ENCODE data around the gene GCN1. TPM values are rescaled to one million over a fixed set of nuclear protein-coding genes. Genes with fewer than 3 reads are reported as not detected.
"Not testable (repeated sequence)": the region's sequence is repeated elsewhere in the genome, so short reads cannot be mapped to it uniquely, and the experiment has no call there.

The GCN1 gene
- total RNA-seq, 3 donors from 2014 or later, result 74.6 to 108 (median 76.7) TPM

DNA sequence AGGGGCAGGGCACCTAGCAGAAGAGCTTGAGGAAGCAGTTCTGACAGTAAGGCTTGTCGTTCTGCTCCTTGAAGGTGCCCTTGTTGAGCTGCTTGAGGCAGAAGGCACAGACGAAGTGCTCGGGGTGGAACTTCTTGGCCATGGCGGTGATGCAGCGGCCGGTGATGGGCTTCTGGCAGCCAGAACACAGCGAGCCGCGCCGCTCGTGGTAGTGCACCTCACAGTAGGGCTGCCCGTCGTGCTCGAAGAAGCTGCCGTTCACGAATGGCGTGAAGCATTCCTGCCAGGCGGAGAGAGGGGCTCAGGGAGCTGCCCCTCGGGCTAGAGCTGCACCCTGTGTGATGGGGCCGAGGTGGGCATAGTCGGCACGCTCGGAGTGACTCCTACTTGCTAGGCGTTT, 17.8 kb upstream of the GCN1 start:
- TF ChIP-seq, protein P1, sequence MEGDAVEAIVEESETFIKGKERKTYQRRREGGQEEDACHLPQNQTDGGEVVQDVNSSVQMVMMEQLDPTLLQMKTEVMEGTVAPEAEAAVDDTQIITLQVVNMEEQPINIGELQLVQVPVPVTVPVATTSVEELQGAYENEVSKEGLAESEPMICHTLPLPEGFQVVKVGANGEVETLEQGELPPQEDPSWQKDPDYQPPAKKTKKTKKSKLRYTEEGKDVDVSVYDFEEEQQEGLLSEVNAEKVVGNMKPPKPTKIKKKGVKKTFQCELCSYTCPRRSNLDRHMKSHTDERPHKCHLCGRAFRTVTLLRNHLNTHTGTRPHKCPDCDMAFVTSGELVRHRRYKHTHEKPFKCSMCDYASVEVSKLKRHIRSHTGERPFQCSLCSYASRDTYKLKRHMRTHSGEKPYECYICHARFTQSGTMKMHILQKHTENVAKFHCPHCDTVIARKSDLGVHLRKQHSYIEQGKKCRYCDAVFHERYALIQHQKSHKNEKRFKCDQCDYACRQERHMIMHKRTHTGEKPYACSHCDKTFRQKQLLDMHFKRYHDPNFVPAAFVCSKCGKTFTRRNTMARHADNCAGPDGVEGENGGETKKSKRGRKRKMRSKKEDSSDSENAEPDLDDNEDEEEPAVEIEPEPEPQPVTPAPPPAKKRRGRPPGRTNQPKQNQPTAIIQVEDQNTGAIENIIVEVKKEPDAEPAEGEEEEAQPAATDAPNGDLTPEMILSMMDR (IDR thresholded peaks at IDR 0.05), result no peak
- Histone ChIP-seq H3K4me3 (no peak overlapping the region), H3K9me3 (no peaks in the 10 kb centered on the region), H3K4me1 (ENCODE audit: low read depth) (peaks cover 16% of the 10 kb centered on the region), H3K36me3 (ENCODE audit: low read depth) (no peaks in the 10 kb centered on the region)
- intact Hi-C loops (cut with DNase I, micrococcal nuclease), result no loop called here
- DNase-seq (peak in 1 of 3 donors; percentile 41), ATAC-seq (no peak)

DNA sequence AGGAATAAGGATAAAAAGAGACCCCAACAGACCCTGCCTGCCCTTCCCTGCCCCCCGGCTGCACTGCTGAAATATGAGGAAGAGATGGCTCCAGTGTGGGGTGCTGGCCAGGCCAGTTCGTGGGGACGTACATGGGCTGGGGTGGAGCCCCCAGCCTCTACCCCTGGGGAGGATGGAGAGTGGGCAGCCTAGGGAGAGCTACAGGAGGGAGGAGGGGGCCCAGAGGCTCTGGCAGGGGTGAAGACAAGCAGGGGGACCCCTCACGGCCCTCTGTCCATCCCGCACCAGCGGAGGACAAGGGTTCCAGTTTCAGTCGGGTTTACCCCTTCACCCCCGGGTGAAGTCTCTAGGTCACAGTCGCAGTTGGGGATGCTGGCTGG, 17.4 kb upstream of the GCN1 start:
- H3K9me3 ChIP-seq, result no peaks in the 10 kb centered on the region
- TF ChIP-seq, protein P1 (IDR thresholded peaks at IDR 0.05), result no peak
- ATAC-seq (no peak), DNase-seq (peak in 1 of 3 donors; percentile 33)
- no peaks in the 10 kb centered on the region for H3K36me3 ChIP-seq (ENCODE audit: low read depth)
- no peak overlapping the region for H3K4me3 ChIP-seq
- intact Hi-C loops (cut with DNase I, micrococcal nuclease), result no loop called here
- peaks cover 16% of the 10 kb centered on the region for H3K4me1 ChIP-seq (ENCODE audit: low read depth)

DNA sequence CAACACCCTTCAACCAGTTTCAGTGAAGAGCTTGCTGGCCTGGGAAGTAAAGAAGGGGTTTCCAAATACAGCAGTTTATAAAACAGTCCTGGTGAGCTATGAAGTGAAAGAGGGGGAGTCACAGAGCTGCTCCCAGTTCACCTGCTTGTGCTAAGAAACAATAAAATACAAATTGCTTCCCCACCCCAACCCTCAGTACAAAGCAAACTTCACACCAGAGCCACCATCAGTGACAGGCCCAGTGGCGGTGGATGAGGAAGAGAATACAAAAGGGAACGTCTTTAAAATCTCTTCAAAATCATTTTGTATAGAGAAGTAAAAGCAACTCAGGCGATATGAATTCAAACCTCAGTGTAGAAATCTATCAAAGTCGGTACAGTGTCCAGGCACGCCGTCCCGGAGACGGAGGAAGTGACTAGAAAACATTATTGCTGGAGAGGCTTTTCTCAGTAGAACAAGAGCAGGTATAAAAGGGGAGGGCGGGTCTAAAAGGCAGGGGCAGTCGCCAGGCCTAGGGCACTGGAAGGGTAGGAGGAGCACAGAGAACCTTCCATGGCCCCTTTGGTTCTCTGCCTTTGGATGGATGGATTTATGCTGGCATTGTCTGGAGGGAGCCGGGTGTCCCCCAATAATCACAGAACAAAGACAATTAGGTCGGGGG, 16.9 kb upstream of the GCN1 start:
- Histone ChIP-seq H3K36me3 (ENCODE audit: low read depth) (no peaks in the 10 kb centered on the region), H3K4me3 (no peak overlapping the region), H3K4me1 (ENCODE audit: low read depth) (peaks cover 16% of the 10 kb centered on the region), H3K9me3 (no peaks in the 10 kb centered on the region)
- intact Hi-C loops (cut with DNase I, micrococcal nuclease), result no loop called here
- ATAC-seq, result peak; percentile 73
- DNase-seq, result peak in 1 of 3 donors; percentile 41
- TF ChIP-seq, protein P1 (IDR thresholded peaks at IDR 0.05), result no peak

DNA sequence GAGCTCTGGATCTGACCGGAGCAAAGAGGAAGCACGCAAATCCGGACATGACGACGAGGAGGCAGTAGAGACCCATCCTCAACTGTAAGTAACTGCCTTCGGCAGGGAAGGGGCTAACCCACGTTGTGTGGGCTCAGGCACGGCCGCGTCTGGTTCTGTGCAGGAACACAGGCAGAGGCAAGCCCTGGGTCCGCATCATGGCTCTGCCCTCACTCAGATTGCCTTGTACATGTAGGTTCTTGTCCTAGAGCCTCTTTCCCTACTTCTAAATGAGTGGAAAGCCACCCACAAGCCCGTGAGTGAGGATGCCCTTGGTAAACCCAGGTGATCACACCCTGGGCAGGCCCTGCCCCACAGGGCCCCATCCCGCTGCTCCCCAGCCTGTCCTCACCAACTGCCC, 15.3 kb upstream of the GCN1 start:
- Histone ChIP-seq H3K4me1 (ENCODE audit: low read depth) (peaks cover 16% of the 10 kb centered on the region), H3K9me3 (no peaks in the 10 kb centered on the region), H3K4me3 (no peak overlapping the region), H3K36me3 (ENCODE audit: low read depth) (no peaks in the 10 kb centered on the region)
- intact Hi-C loops (cut with DNase I, micrococcal nuclease), result no loop called here
- ATAC-seq (no peak), DNase-seq (peak in 2 of 3 donors; percentile 28 to 34)
- TF ChIP-seq, protein P1 (IDR thresholded peaks at IDR 0.05), result no peak

DNA sequence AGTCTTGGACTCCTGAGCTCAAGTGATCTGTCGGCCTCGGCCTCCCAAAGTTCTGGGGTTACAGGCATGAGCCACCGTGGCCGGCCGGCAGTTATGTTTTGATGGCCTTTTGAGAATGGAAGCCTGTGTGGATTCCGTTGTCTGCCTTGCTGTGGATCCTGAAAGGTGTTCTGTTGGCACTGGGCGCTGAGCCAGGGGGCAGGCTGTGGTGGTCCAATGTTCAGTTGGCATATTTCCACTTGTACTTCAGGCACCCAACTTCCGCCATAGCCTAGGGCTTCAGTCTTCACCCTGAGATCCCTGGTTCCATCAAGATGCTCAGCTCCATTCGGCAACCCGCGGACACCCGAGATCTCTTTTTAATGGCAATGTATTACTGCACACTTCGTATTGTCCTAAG, 12.7 kb upstream of the GCN1 start:
- intact Hi-C loops (cut with DNase I, micrococcal nuclease), result no loop called here
- Histone ChIP-seq H3K9me3 (no peaks in the 10 kb centered on the region), H3K4me3 (no peak overlapping the region), H3K4me1 (ENCODE audit: low read depth) (peaks cover 14% of the 10 kb centered on the region), H3K36me3 (ENCODE audit: low read depth) (no peaks in the 10 kb centered on the region)
- ATAC-seq, result no peak
- peak in 2 of 3 donors; percentile 18 to 42 for DNase-seq
- TF ChIP-seq, protein P1 (IDR thresholded peaks at IDR 0.05), result no peak

DNA sequence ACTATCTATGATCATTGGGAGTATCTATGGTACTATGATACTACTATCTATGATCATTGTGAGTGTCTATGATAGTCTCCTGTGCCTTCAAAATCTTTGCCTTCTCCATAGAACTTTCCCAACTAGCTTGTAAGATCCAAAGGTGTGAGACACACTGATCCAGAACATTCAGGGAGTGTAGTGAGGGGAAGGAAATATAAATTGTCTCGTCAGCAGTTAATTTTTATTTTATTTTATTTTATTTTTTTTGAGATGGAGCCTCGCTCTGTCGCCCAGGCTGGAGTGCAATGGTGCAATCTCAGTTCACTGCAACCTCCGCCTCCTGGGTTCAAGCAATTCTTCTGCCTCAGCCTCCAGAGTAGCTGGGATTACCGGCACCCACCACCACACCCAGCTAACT, 12.3 kb upstream of the GCN1 start:
- H3K36me3 ChIP-seq (ENCODE audit: low read depth); H3K4me3 ChIP-seq; ATAC-seq; H3K9me3 ChIP-seq; H3K4me1 ChIP-seq (ENCODE audit: low read depth); intact Hi-C loops (cut with DNase I, micrococcal nuclease); DNase-seq: not testable (repeated sequence)
